ENCODE measurements around the gene GATD1. TPM values are rescaled to one million over a fixed set of nuclear protein-coding genes. Genes with fewer than 3 reads are reported as not detected.

Gene GATD1
- total RNA-seq, 1 experiment from 2014 or later, result 88.7 TPM

- no TSS peak for BruUV-seq (replicated peaks)
- POLR2A ChIA-PET, result no interaction called here
- H3K4me1 ChIP-seq (ENCODE audit: control insufficient read depth in 1 of 2, insufficient read depth in 2 of 2, low read length in 2 of 2), result peaks cover 26 to 34% of the 10 kb centered on the region in 2 experiments
- peaks cover 16% of the 10 kb centered on the region; the same call in 1 of the 2 replicates for H3K79me2 ChIP-seq (ENCODE audit: insufficient read depth, low read length)
- ATAC-seq (no peak), DNase-seq (ENCODE audit: low read depth, low spot score) (no peak)
- no peaks in the 10 kb centered on the region for H4K20me1 ChIP-seq (ENCODE audit: insufficient read depth)
- no peak for TF ChIP-seq SP1 (IDR thresholded peaks at IDR 0.05; ENCODE audit: low read depth)
- TF ChIP-seq EZH2 (IDR thresholded peaks at IDR 0.05), result no peak
- TF ChIP-seq RAD21 (IDR thresholded peaks at IDR 0.05; ENCODE audit: low read depth), result no peak
- TF ChIP-seq SRF (IDR thresholded peaks at IDR 0.05; ENCODE audit: low read depth), result no peak
- no peak for TF ChIP-seq CEBPB (IDR thresholded peaks at IDR 0.05; ENCODE audit: low read depth)
- TF ChIP-seq, protein P1, sequence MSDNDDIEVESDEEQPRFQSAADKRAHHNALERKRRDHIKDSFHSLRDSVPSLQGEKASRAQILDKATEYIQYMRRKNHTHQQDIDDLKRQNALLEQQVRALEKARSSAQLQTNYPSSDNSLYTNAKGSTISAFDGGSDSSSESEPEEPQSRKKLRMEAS (IDR thresholded peaks at IDR 0.05), result no peak
- no peak for TF ChIP-seq EZH2phosphoT487 (IDR thresholded peaks at IDR 0.05; ENCODE audit: borderline replicate concordance)
- TF ChIP-seq YY1 (IDR thresholded peaks at IDR 0.05; ENCODE audit: extremely low read depth, insufficient replicate concordance, low read depth, low read length), result no peak
- H3K36me3 ChIP-seq (ENCODE audit: control insufficient read depth in 1 of 2, insufficient read depth in 2 of 2, low read length in 2 of 2), result peaks cover 0 to 9% of the 10 kb centered on the region in 2 experiments; a peak in 1 of 4 replicates
- intact Hi-C loops (cut with micrococcal nuclease), result no loop called here
- no peak overlapping the region for H3K4me3 ChIP-seq (replicated peaks in 1 of 2; ENCODE audit: low read depth in 1 of 2, low read length in 2 of 2)
- no peaks in the 10 kb centered on the region for H3K27me3 ChIP-seq (ENCODE audit: insufficient read depth, low read length)
- H3K9me3 ChIP-seq (ENCODE audit: control insufficient read depth in 1 of 2, insufficient read depth in 1 of 2, low read depth in 1 of 2, low read length in 2 of 2), result no peaks in the 10 kb centered on the region
- CTCF ChIA-PET, result no interaction called here
- H3K9ac ChIP-seq (ENCODE audit: low read length), result no peak overlapping the region
- H3K27ac ChIP-seq (ENCODE audit: low read depth, low read length), result peak overlapping the region; percentile 29; the same call in 1 of the 2 replicates
- no peaks in the 10 kb centered on the region for H3K9me2 ChIP-seq (ENCODE audit: insufficient read depth)
- no peak overlapping the region for H3K4me2 ChIP-seq (ENCODE audit: low read length)
- RAD21 ChIA-PET (ENCODE audit: low non-redundant PET in 1 of 2, low total read pairs in 2 of 2, uncharacterized antibody in 2 of 2, unreplicated experiment in 2 of 2), result no interaction called here
- no peak overlapping the region for H2AFZ ChIP-seq (ENCODE audit: low read depth, low read length, poor library complexity, severe bottlenecking)
Measured at GRCh38 chr11:802693-803466, 25.6 kb upstream of the GATD1 start.

DNA sequence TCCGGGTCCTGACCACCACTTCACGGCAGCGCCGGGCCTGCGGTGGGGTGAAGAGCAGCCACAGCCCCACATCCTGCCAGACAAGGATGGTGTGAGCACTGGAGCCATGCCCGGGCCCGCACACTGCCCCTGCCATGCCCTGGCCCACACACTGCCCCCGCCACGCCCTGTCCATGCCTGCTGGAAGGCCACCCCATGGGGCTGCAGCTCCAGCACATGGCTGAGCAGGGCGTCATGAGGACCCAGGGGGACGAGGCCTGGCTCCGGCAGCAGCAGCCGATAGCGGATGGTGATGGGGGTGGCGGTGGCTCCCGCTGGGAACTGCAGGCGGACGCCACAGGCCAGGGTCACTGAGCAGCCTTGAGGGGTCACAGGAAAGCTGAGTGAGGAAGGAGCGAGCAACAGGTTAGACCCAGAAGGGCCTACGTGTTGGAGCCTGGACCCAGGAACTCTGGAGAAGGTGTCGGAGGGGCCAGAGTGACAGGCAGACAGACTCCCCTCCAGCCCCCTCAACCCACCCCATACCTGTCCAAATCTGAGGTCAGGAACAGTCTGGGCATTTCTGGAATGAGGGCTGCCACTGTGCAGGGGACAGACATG, 24.8 kb upstream of the GATD1 start:
- DNase-seq (ENCODE audit: low read depth, low spot score) (no peak), ATAC-seq (no peak)
- H3K27me3 ChIP-seq (ENCODE audit: insufficient read depth, low read length), result no peaks in the 10 kb centered on the region
- ChIA-PET POLR2A (no interaction called here), RAD21 (ENCODE audit: low non-redundant PET in 1 of 2, low total read pairs in 2 of 2, uncharacterized antibody in 2 of 2, unreplicated experiment in 2 of 2) (no interaction called here), CTCF (no interaction called here)
- no peak overlapping the region for H3K9ac ChIP-seq (ENCODE audit: low read length)
- peaks cover 21 to 32% of the 10 kb centered on the region in 2 experiments for H3K4me1 ChIP-seq (ENCODE audit: control insufficient read depth in 1 of 2, insufficient read depth in 2 of 2, low read length in 2 of 2)
- no peak overlapping the region for H2AFZ ChIP-seq (ENCODE audit: low read depth, low read length, poor library complexity, severe bottlenecking)
- H3K9me2 ChIP-seq (ENCODE audit: insufficient read depth), result no peaks in the 10 kb centered on the region
- H3K9me3 ChIP-seq (ENCODE audit: control insufficient read depth in 1 of 2, insufficient read depth in 1 of 2, low read depth in 1 of 2, low read length in 2 of 2), result no peaks in the 10 kb centered on the region
- no peak for TF ChIP-seq YY1 (IDR thresholded peaks at IDR 0.05; ENCODE audit: extremely low read depth, insufficient replicate concordance, low read depth, low read length)
- no peak for TF ChIP-seq SP1 (IDR thresholded peaks at IDR 0.05; ENCODE audit: low read depth)
- TF ChIP-seq CTCF (IDR thresholded peaks at IDR 0.05 in 2 of 3, conservative IDR thresholded peaks at IDR 0.05 in 1 of 3; ENCODE audit: borderline replicate concordance in 1 of 3, insufficient read depth in 1 of 3, low read depth in 2 of 3, low read length in 2 of 3), result no peak
- no peak for TF ChIP-seq CEBPB (IDR thresholded peaks at IDR 0.05; ENCODE audit: low read depth)
- no peaks in the 10 kb centered on the region for H4K20me1 ChIP-seq (ENCODE audit: insufficient read depth)
- no peak overlapping the region for H3K4me2 ChIP-seq (ENCODE audit: low read length)
- no peak overlapping the region; the same call in 1 of the 2 replicates for H3K27ac ChIP-seq (ENCODE audit: low read depth, low read length)
- intact Hi-C loops (cut with micrococcal nuclease), result no loop called here
- H3K79me2 ChIP-seq (ENCODE audit: insufficient read depth, low read length), result peaks cover 17% of the 10 kb centered on the region
- peaks cover 0 to 9% of the 10 kb centered on the region in 2 experiments; a peak in 1 of 4 replicates for H3K36me3 ChIP-seq (ENCODE audit: control insufficient read depth in 1 of 2, insufficient read depth in 2 of 2, low read length in 2 of 2)
- H3K4me3 ChIP-seq (replicated peaks in 1 of 2; ENCODE audit: low read depth in 1 of 2, low read length in 2 of 2), result no peak overlapping the region
- no TSS peak for BruUV-seq (replicated peaks)
